Adrenal gland (tissue), 12 donors: ENCODE data around the gene PAPOLB. TPM values are rescaled to one million over a fixed set of nuclear protein-coding genes. Genes with fewer than 3 reads are reported as not detected.

ENCODE experiments used
- DNase-seq, 7 donors: peaks; one replicate each; pipeline ENCODE4 v3.0.0-alpha.2; 2019 to 2020
- H3K27ac ChIP-seq, 5 donors: fragments of 200-600 bp; sonication (generic) in 4 of 5; 1 replicate in 3 of 5; 2 replicates in 2 of 5; pipeline versions ENCODE4 v1.5.1 to v1.8.0; 2016 to 2020; ENCODE audit warnings: mild to moderate bottlenecking in 1 of 5
- H3K27me3 ChIP-seq: fragments of 200-600 bp; 2 replicates; pipeline ENCODE4 v1.8.0; 2021
- H3K36me3 ChIP-seq, 2 donors: fragments of 200-600 bp; replicated peaks in 1 of 2; 1 replicate in 1 of 2; 2 replicates in 1 of 2; pipeline versions ENCODE4 v1.5.1 to v1.8.0; 2018 to 2022
- H3K4me1 ChIP-seq, 2 donors: fragments of 200-600 bp; replicated peaks in 1 of 2; 1 replicate in 1 of 2; 2 replicates in 1 of 2; pipeline versions ENCODE4 v1.5.1 to v1.8.0; 2018 to 2021
- H3K4me3 ChIP-seq, 4 donors: fragments of 200-600 bp; sonication (generic) in 3 of 4; one replicate each; pipeline ENCODE4 v1.5.1; 2016 to 2018
- H3K9me3 ChIP-seq, 3 donors: fragments of 200-600 bp; sonication (generic) in 1 of 3; replicated peaks in 1 of 3; 1 replicate in 2 of 3; 2 replicates in 1 of 3; pipeline versions ENCODE4 v1.5.1 to v1.8.0; 2016 to 2021
- CTCF ChIP-seq, 6 experiments: fragments of 450-650 bp in 4 of 6; fragments of 200-600 bp in 2 of 6; sonication (generic) in 1 of 6; IDR thresholded peaks; 1 replicate in 5 of 6; 2 replicates in 1 of 6; pipeline versions ENCODE4 v1.5.1 to v1.8.0; 2016 to 2021; ENCODE audit warnings: antibody characterized with exemption in 6 of 6, mild to moderate bottlenecking in 2 of 6, moderate library complexity in 1 of 6
- POLR2A ChIP-seq, 2 donors: fragments of 450-650 bp; IDR thresholded peaks; one replicate each; pipeline ENCODE4 v1.6.1; 2017; ENCODE audit warnings: antibody characterized with exemption in 2 of 2, mild to moderate bottlenecking in 2 of 2, moderate library complexity in 1 of 2
- WGBS, 4 donors: extraction: QIAGEN DNeasy Blood & Tissue Kit in 2 of 4; methylation state at CpG; one replicate each; pipeline versions ENCODE4 v1.1.5 to v1.1.7; 2013 to 2017; 5-methylcytosine and 5-hydroxymethylcytosine counted together
- intact Hi-C, 2 donors: fragments of 100-400 bp; cut with DNase I; formaldehyde crosslinking; loops; one replicate each; pipeline versions ENCODE4 v1.14.1 to v1.15.0; 2022 to 2023
- polyA plus RNA-seq, 3 donors: library from polyadenylated mRNA; stranded (reverse); fragments of 200-250 nt in 2 of 3; fragments of 350-450 nt in 1 of 3; fragmentation: Illumina TruSeq in 1 of 3; extraction: RNeasy Lipid Tissue Mini Kit (QIAGEN cat#74804) in 1 of 3; gene quantifications; one replicate each; pipeline ENCODE4 v1.2.3, GENCODE V29; 2013 to 2014
- total RNA-seq, 9 donors: library from RNA; depleted of rRNA in 4 of 9; stranded (reverse); fragments of >200 nt in 4 of 9; fragments of 120-200 nt in 1 of 9; fragmentation: NEBNext Ultra II Directional in 1 of 9; extraction: Animal tissue kit (Norgen Biotek cat#: 25700) in 1 of 9; gene quantifications; one replicate each; pipeline versions ENCODE4 v1.1.0 to v1.2.4, GENCODE V29; 2013 to 2023
- donor health status: healthy with polysubstance abuse.
- donor health status: Bipolar disorder and iron deficiency.
- donor health status: DM: yes; HTN: yes; CAD: no.
- donor health status: DM: no; HTN: no; CAD: no.
- donor health status: DM: no; HTN: no; CAD: no.
- donor health status: DM: yes; HTN: yes; CAD: no.

PAPOLB gene
- total and polyA plus RNA-seq, 12 donors: 0.04 to 0.11 (median 0.08) TPM; not detected in 9

GRCh38 chr7:4837041-4837802, 24.6 kb downstream of the PAPOLB start:
- intact Hi-C loops: no loop called here
- H3K9me3 ChIP-seq: no peaks in the 10 kb centered on the region
- H3K4me1 ChIP-seq: no peaks in the 10 kb centered on the region
- no peaks in the 10 kb centered on the region for H3K27me3 ChIP-seq
- peak in 1 of 7 donors; percentile 58 for DNase-seq
- TF ChIP-seq POLR2A (IDR thresholded peaks at IDR 0.05) (no peak), CTCF (IDR thresholded peaks at IDR 0.05) (no peak)
- H3K36me3 ChIP-seq: no peaks in the 10 kb centered on the region
- 63 to 69% (median 65%) methylated on average over 12 to 22 of the region's 22 CpGs for WGBS, 4 donors
- H3K27ac ChIP-seq: peak overlapping the region in 1 of 5 donors; percentile 5
- H3K4me3 ChIP-seq: no peak overlapping the region

GRCh38 chr7:4836206-4836661, 25.6 kb downstream of the PAPOLB start:
- Histone ChIP-seq H3K27me3 (no peaks in the 10 kb centered on the region), H3K4me3 (no peak overlapping the region), H3K9me3 (no peaks in the 10 kb centered on the region), H3K4me1 (no peaks in the 10 kb centered on the region), H3K27ac (no peak overlapping the region), H3K36me3 (no peaks in the 10 kb centered on the region)
- TF ChIP-seq POLR2A (IDR thresholded peaks at IDR 0.05) (no peak), CTCF (IDR thresholded peaks at IDR 0.05) (no peak)
- intact Hi-C loops: no loop called here
- 91 to 97% (median 93%) methylated on average over 12 to 30 of the region's 30 CpGs for WGBS, 4 donors
- DNase-seq: no peak

GRCh38 chr7:4835398-4836205, 26.2 kb downstream of the PAPOLB start:
- no peaks in the 10 kb centered on the region for H3K9me3 ChIP-seq
- no peak overlapping the region for H3K4me3 ChIP-seq
- WGBS, 4 donors: 86 to 89% (median 88%) methylated on average over 17 to 28 of the region's 28 CpGs

More at GRCh38 chr7:4835398-4836205, 26.2 kb downstream of the PAPOLB start:
- Histone ChIP-seq H3K36me3 (no peaks in the 10 kb centered on the region), H3K27ac (no peak overlapping the region), H3K27me3 (no peaks in the 10 kb centered on the region), H3K4me1 (no peaks in the 10 kb centered on the region)
- no peak for TF ChIP-seq CTCF (IDR thresholded peaks at IDR 0.05)
- no peak for TF ChIP-seq POLR2A (IDR thresholded peaks at IDR 0.05)
- intact Hi-C loops: no loop called here
- DNase-seq: no peak
